ENCODE results near the gene LMX1A.

LMX1A gene

GRCh38 chr1:165218731-165219130, 137.8 kb downstream of the LMX1A start:
- no peak overlapping the region for H3K4me3 ChIP-seq (ENCODE audit: insufficient read length, low read depth)
- no peak for TF ChIP-seq ZNF274 (IDR thresholded peaks at IDR 0.05; ENCODE audit: low read depth, low read length)
- no peak for TF ChIP-seq SUZ12 (IDR thresholded peaks at IDR 0.05; ENCODE audit: extremely low read depth, insufficient read depth, insufficient read length)
- no peak for TF ChIP-seq YY1 (IDR thresholded peaks at IDR 0.05; ENCODE audit: insufficient read depth, insufficient read length)
- DNase-seq (ENCODE audit: low read depth, low spot score), result no peak
- H3K9ac ChIP-seq (ENCODE audit: insufficient read length, low read depth), result no peak overlapping the region
- no peaks in the 10 kb centered on the region for H3K27me3 ChIP-seq (ENCODE audit: insufficient read depth, insufficient read length)
- peaks cover 4% of the 10 kb centered on the region for H3K4me1 ChIP-seq (ENCODE audit: insufficient read depth, insufficient read length)
- H3K9me3 ChIP-seq (ENCODE audit: insufficient read depth, low read length), result no peaks in the 10 kb centered on the region
- H3K36me3 ChIP-seq (ENCODE audit: insufficient read depth, insufficient read length, low read length), result no peaks in the 10 kb centered on the region

- H3K4me3 ChIP-seq (ENCODE audit: insufficient read length, low read depth), result no peak overlapping the region
- H3K9ac ChIP-seq (ENCODE audit: insufficient read length, low read depth), result no peak overlapping the region
- no peaks in the 10 kb centered on the region for H3K36me3 ChIP-seq (ENCODE audit: insufficient read depth, insufficient read length, low read length)
- no peak for TF ChIP-seq YY1 (IDR thresholded peaks at IDR 0.05; ENCODE audit: insufficient read depth, insufficient read length)
- TF ChIP-seq ZNF274 (IDR thresholded peaks at IDR 0.05; ENCODE audit: low read depth, low read length), result no peak
- DNase-seq (ENCODE audit: low read depth, low spot score), result no peak
- no peaks in the 10 kb centered on the region for H3K27me3 ChIP-seq (ENCODE audit: insufficient read depth, insufficient read length)
- H3K4me1 ChIP-seq (ENCODE audit: insufficient read depth, insufficient read length), result peaks cover 4% of the 10 kb centered on the region
- H3K9me3 ChIP-seq (ENCODE audit: insufficient read depth, low read length), result no peaks in the 10 kb centered on the region
These were observed 138.6 kb downstream of the LMX1A start for GRCh38 chr1:165217958-165218357.

- peak; percentile 46 for DNase-seq (ENCODE audit: low read depth, low spot score)
- Histone ChIP-seq H3K4me1 (ENCODE audit: insufficient read depth, insufficient read length) (peaks cover under 1% of the 10 kb centered on the region), H3K36me3 (ENCODE audit: insufficient read depth, insufficient read length, low read length) (no peaks in the 10 kb centered on the region), H3K9me3 (ENCODE audit: insufficient read depth, low read length) (no peaks in the 10 kb centered on the region), H3K4me3 (ENCODE audit: insufficient read length, low read depth) (no peak overlapping the region), H3K9ac (ENCODE audit: insufficient read length, low read depth) (no peak overlapping the region), H3K27me3 (ENCODE audit: insufficient read depth, insufficient read length) (no peaks in the 10 kb centered on the region)
- TF ChIP-seq ZNF274 (IDR thresholded peaks at IDR 0.05; ENCODE audit: low read depth, low read length), result no peak
- no peak for TF ChIP-seq SUZ12 (IDR thresholded peaks at IDR 0.05; ENCODE audit: extremely low read depth, insufficient read depth, insufficient read length)
- TF ChIP-seq YY1 (IDR thresholded peaks at IDR 0.05; ENCODE audit: insufficient read depth, insufficient read length), result no peak
These were observed 140.3 kb downstream of the LMX1A start for GRCh38 chr1:165216254-165216653.

- Histone ChIP-seq H3K4me3 (ENCODE audit: insufficient read length, low read depth) (no peak overlapping the region), H3K9ac (ENCODE audit: insufficient read length, low read depth) (no peak overlapping the region), H3K36me3 (ENCODE audit: insufficient read depth, insufficient read length, low read length) (no peaks in the 10 kb centered on the region), H3K4me1 (ENCODE audit: insufficient read depth, insufficient read length) (no peaks in the 10 kb centered on the region), H3K27me3 (ENCODE audit: insufficient read depth, insufficient read length) (no peaks in the 10 kb centered on the region), H3K9me3 (ENCODE audit: insufficient read depth, low read length) (no peaks in the 10 kb centered on the region)
- TF ChIP-seq SUZ12 (IDR thresholded peaks at IDR 0.05; ENCODE audit: extremely low read depth, insufficient read depth, insufficient read length) (no peak), YY1 (IDR thresholded peaks at IDR 0.05; ENCODE audit: insufficient read depth, insufficient read length) (no peak), ZNF274 (IDR thresholded peaks at IDR 0.05; ENCODE audit: low read depth, low read length) (no peak)
- no peak for DNase-seq (ENCODE audit: low read depth, low spot score)
These were observed 140.8 kb downstream of the LMX1A start for GRCh38 chr1:165215676-165216075.

GRCh38 chr1:165212229-165212628, 144.3 kb downstream of the LMX1A start:
- no peak overlapping the region for H3K4me3 ChIP-seq (ENCODE audit: insufficient read length, low read depth)
- DNase-seq (ENCODE audit: low read depth, low spot score), result no peak
- no peaks in the 10 kb centered on the region for H3K4me1 ChIP-seq (ENCODE audit: insufficient read depth, insufficient read length)
- H3K9ac ChIP-seq (ENCODE audit: insufficient read length, low read depth), result no peak overlapping the region
- H3K36me3 ChIP-seq (ENCODE audit: insufficient read depth, insufficient read length, low read length), result no peaks in the 10 kb centered on the region
- H3K27me3 ChIP-seq (ENCODE audit: insufficient read depth, insufficient read length), result no peaks in the 10 kb centered on the region
- TF ChIP-seq ZNF274 (IDR thresholded peaks at IDR 0.05; ENCODE audit: low read depth, low read length) (no peak), SUZ12 (IDR thresholded peaks at IDR 0.05; ENCODE audit: extremely low read depth, insufficient read depth, insufficient read length) (no peak), YY1 (IDR thresholded peaks at IDR 0.05; ENCODE audit: insufficient read depth, insufficient read length) (no peak)
- H3K9me3 ChIP-seq (ENCODE audit: insufficient read depth, low read length), result no peaks in the 10 kb centered on the region

DNA sequence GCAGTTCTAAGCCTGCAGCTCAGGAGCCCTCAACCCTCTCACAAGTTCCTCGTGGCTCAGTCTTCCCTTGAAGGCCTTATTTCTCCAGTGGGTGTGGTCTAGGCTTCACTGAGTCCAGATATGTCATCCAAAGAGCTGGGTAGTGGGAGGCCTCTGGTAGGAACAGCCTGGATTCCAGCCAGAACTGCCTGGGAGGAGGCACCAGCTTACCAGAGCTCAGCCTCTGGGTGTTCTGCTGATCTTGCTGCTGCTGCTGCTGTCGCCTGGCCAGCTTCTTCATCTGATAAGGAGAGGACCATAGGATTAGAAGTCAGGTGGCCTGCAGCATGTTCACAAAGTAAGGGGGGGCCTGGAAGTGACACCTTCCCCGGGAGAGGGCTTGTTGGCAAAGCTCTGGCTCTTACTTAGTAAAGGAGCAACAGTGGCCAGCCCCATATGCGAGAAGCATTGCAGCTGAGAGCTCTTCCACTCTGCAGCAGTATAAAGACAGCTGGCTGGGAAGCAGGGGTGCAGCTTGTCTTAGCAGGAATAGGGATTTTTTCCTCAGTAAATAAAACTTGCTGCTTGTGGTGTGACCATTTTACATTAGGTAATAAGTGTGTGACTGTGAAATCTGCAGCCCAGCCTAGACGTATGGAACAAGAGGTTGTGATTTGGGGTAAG, 148.5 kb downstream of the LMX1A start:
- H3K9me3 ChIP-seq (ENCODE audit: insufficient read depth, low read length), result no peaks in the 10 kb centered on the region
- no peak overlapping the region for H3K4me3 ChIP-seq (ENCODE audit: insufficient read length, low read depth)
- DNase-seq (ENCODE audit: low read depth, low spot score), result no peak
- no peaks in the 10 kb centered on the region for H3K36me3 ChIP-seq (ENCODE audit: insufficient read depth, insufficient read length, low read length)
- no peaks in the 10 kb centered on the region for H3K27me3 ChIP-seq (ENCODE audit: insufficient read depth, insufficient read length)
- no peak overlapping the region for H3K9ac ChIP-seq (ENCODE audit: insufficient read length, low read depth)
- H3K4me1 ChIP-seq (ENCODE audit: insufficient read depth, insufficient read length), result no peaks in the 10 kb centered on the region
- no peak for TF ChIP-seq SUZ12 (IDR thresholded peaks at IDR 0.05; ENCODE audit: extremely low read depth, insufficient read depth, insufficient read length)
- no peak for TF ChIP-seq ZNF274 (IDR thresholded peaks at IDR 0.05; ENCODE audit: low read depth, low read length)
- no peak for TF ChIP-seq YY1 (IDR thresholded peaks at IDR 0.05; ENCODE audit: insufficient read depth, insufficient read length)

DNA sequence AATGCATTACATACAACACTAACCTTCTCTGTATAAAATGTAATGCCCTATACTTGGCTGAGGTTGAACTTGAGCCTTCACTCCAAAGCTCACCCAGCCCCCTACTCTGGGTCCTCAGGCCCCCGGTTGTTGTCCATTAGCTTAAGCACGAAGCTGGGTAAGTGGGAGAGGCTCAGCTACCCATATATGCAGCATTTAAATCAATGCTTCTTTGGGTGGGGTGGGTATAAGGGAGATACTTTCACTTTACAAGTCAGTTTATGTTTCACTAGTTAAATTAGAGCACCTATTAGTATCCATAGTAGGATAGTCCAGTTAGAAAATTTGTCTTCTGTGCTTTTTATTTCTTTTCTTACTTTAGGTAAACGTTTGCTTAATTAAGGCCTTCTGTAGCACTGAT, 151.4 kb downstream of the LMX1A start:
- no peaks in the 10 kb centered on the region for H3K4me1 ChIP-seq (ENCODE audit: insufficient read depth, insufficient read length)
- H3K4me3 ChIP-seq (ENCODE audit: insufficient read length, low read depth), result no peak overlapping the region
- no peak for DNase-seq (ENCODE audit: low read depth, low spot score)
- no peaks in the 10 kb centered on the region for H3K36me3 ChIP-seq (ENCODE audit: insufficient read depth, insufficient read length, low read length)
- no peak for TF ChIP-seq ZNF274 (IDR thresholded peaks at IDR 0.05; ENCODE audit: low read depth, low read length)
- TF ChIP-seq SUZ12 (IDR thresholded peaks at IDR 0.05; ENCODE audit: extremely low read depth, insufficient read depth, insufficient read length), result no peak
- TF ChIP-seq YY1 (IDR thresholded peaks at IDR 0.05; ENCODE audit: insufficient read depth, insufficient read length), result no peak
- H3K27me3 ChIP-seq (ENCODE audit: insufficient read depth, insufficient read length), result no peaks in the 10 kb centered on the region
- H3K9ac ChIP-seq (ENCODE audit: insufficient read length, low read depth), result no peak overlapping the region
- no peaks in the 10 kb centered on the region for H3K9me3 ChIP-seq (ENCODE audit: insufficient read depth, low read length)
